Epithelial cell of esophagus (primary cell): ENCODE measurements around the gene PPP1R26.
"Not testable (repeated sequence)": the region's sequence is repeated elsewhere in the genome, so short reads cannot be mapped to it uniquely, and the experiment has no call there.

Experiments used
- DNase-seq: peaks from one replicate; pipeline ENCODE4 v3.0.0; 2010; ENCODE audit warnings: low read depth
- H3K4me3 ChIP-seq: 2 replicates; pipeline ENCODE4 v1.5.1; 2011; ENCODE audit warnings: mild to moderate bottlenecking, low read length, control low read depth
- TF ChIP-seq, protein P1 (sequence below): IDR thresholded peaks from 2 replicates; pipeline ENCODE4 v1.5.1; 2011; ENCODE audit warnings: low read depth, mild to moderate bottlenecking, low read length, control low read depth, inconsistent platforms; ENCODE audit not compliant: insufficient read depth; ENCODE audit errors: missing control alignments

Gene PPP1R26

DNA sequence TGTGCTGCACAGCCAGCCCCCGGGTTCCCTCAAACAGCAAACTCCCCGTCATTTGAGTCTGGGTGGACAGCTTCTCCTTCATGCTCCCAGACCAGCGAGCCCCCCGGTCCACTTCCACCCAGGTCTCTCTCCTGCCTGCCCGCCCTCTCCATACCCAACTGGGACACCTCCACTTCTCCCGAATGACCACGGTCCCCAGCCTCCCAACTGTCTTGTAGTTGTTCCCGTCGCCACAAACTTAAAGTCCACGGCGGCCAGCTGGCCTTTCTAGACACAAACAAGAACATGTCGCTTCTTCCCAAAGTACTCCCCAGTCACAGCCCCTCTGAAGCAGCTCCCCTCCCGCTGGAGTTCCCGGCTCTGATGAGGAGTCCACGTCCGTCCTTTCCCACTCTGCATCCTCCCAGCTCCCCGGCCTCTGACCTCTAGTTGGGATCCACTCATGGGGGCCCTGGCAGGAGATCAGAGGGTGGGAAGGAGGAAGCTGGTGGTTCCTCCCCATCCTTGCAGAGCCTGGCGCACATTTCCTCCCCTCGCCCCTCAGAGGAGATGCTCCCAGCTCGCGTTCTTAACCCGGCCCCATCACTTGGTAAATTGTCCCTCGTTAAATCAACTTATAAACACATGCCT lies 24.1 kb upstream of the PPP1R26 start:
- no peak overlapping the region for H3K4me3 ChIP-seq
- DNase-seq, result no peak
- TF ChIP-seq, protein P1, sequence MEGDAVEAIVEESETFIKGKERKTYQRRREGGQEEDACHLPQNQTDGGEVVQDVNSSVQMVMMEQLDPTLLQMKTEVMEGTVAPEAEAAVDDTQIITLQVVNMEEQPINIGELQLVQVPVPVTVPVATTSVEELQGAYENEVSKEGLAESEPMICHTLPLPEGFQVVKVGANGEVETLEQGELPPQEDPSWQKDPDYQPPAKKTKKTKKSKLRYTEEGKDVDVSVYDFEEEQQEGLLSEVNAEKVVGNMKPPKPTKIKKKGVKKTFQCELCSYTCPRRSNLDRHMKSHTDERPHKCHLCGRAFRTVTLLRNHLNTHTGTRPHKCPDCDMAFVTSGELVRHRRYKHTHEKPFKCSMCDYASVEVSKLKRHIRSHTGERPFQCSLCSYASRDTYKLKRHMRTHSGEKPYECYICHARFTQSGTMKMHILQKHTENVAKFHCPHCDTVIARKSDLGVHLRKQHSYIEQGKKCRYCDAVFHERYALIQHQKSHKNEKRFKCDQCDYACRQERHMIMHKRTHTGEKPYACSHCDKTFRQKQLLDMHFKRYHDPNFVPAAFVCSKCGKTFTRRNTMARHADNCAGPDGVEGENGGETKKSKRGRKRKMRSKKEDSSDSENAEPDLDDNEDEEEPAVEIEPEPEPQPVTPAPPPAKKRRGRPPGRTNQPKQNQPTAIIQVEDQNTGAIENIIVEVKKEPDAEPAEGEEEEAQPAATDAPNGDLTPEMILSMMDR, result no peak

DNA sequence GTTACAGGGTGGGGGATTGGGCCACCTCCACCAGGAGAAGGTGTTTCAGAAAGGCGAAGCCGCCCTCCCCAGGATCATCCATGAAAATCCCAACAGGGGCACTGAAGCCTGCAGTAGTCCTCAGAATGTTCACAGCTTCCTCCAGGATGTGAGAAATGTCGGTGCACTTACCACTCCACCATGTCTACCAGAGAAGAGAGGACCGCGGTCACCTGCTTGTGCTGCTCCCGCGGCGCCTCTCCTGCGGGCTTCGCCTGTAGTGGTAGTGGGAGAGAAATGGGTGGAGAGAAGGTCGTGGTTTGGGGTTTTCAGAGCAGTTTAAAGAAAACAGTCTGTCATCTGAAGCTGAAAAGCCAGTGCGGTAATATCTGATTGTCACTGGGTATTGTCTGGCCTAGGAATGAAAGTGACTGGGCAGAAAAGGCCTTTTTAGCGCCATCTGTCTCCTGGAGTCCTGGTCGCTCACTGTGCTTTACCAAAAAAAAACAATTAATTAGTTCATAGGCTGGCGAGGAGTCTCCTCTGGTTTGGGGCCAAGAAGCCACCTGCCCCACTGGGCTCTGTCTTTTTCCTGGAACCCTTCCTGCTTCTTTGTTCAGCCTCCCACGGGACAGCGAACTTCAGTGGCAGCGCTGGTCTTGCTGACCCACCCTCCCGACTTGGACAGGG lies 23.0 kb upstream of the PPP1R26 start:
- no peak overlapping the region for H3K4me3 ChIP-seq
- TF ChIP-seq, protein P1, result no peak

DNA sequence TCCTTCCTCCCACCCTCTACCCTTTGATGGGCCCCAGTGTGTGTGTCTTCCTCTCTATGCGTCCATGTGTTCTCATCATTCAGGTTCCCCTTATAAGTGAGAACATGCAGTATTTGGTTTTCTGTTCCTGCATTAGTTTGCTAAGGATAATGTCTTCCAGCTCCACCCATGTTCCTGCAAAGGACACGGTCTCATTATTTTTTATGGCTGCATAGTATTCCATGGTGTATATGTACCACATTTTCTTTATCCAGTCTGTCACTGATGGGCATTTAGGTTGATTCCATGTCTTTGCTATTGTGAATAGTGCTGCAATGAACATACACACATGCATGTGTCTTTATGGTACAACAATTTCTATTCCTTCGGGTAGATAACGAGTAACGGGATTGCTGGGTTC lies 21.1 kb upstream of the PPP1R26 start:
- H3K4me3 ChIP-seq, DNase-seq: not testable (repeated sequence)

More for the DNA sequence above, 23.0 kb upstream of the PPP1R26 start:
- DNase-seq, result no peak

DNA sequence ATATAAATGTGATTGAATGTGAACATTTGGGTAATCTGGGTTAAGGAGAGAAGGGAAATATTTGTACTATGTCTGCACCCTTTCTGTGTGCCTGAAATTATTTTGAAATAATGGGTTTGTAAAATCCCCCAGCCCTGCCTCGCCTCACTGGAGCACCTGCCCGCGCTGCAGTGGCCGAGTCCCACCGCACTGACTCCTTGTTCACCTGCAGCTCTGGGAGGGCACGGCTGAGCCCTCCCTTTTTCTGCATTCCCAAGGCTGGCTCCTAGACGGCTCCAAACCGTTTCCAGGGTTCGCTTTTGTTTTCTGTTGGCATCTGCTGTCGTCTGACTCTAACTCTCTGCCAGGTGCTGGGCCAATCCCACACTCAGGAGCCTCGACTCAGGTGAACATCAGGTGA lies 17.6 kb upstream of the PPP1R26 start:
- H3K4me3 ChIP-seq, result no peak overlapping the region
- no peak for DNase-seq
- TF ChIP-seq, protein P1, result no peak

DNA sequence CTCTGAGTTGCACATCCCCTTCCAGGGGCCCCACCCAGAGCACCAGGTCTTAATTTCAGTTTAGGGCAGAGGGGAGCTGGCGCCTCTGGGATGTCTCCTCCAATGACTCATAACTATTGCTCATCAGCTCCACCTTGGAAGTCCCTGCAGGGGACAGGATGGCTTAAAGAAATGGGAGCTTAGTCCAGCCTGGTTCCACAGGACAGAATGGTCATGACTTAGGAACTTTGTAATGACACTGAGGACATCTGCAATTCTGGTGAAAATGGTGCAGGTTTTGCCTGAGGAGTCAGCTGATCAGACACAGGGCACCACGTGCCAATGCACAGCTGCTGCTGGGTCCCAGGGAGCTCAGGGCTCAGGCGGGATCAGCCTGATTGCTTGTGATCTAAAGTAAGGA lies 16.4 kb upstream of the PPP1R26 start:
- TF ChIP-seq, protein P1, result no peak
- H3K4me3 ChIP-seq, result no peak overlapping the region
- peak; percentile 45 for DNase-seq

DNA sequence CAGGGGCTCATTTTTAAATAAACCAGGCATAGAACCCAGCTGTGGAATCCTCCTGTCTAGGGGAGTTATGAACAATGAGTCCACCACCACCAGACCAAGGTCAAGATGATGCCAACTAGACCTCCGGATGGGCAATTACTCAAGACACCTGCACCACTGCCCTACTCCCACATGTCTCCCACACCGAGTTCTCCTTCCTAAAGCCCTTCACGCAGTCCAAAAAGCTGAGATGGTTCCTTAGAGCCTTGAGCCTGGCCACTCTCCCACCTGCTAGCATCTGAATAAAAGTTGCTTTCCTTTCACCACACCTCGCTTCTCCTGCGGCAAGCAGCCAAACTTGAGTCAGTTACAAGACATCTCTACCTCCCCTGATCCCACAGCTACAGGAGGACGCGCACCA lies 15.4 kb upstream of the PPP1R26 start:
- DNase-seq, result no peak
- TF ChIP-seq, protein P1, result no peak
- H3K4me3 ChIP-seq, result no peak overlapping the region

DNA sequence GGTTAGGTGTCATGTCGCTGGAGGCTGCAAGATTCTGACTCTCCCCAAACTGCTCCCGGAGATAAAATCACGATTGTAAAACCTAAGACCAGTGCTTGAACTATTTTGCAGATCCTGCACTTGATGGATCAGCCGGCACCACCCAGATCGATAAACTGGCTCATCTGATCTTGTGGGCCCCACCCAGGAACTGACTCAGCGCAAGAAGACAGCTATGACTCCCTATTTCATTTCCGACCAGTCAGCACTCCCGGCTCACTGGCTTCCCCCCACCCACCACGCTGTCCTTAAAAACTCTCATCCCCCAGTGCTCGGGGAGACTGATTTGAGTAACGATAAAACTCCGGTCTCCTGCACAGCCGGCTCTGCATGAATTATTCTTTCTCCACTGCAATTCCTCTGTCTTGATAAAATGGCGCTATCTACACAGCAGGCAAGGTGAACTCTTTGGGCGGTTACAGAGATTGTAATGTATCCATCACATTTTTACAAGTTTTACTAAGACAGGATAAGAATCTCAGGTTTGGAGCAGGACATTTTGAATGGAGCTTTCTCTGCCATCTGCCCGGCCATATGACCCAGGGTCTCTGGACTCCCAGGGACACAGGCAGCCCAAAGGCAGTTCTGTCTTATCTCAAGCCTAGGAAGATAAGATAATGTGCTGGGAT lies 10.6 kb upstream of the PPP1R26 start:
- DNase-seq, result peak; percentile 17
- H3K4me3 ChIP-seq, result no peak overlapping the region
- TF ChIP-seq, protein P1, result no peak
